ENCODE results near the gene TMPRSS9.
A peak's percentile ranks its signal among the peaks of the same experiment; 100 is the strongest.

TMPRSS9 gene

DNA sequence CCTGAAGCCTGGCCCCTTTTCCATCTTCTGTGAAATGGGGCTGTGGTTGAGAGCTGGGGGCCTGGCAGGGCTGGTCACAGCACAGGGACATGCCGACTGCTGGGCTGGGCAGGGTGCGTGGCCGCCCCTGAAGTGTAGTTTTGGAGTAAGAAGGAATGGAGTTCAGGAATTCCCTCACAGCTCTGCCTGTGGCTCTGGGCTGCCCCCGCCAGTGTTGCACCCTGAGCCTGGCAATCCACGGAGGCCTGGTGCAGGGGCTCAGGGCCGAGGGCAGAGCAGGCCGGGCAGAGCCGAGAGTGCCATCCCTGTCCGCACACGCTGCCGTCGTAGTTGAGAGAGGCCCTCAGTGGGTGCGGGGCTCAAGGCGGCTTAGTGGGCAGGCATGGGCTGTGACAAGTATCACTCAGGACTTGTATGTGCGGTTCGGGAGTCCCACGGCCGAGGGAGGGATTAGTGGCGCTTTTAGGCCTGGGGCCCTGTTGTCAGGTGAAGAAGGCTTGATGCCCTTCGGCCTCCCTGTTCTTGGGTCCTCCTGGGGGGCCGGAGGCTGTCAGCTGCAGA is 21.9 kb upstream of the TMPRSS9 start (continued):
- TF ChIP-seq BCL11A (tag by site-specific recombination; IDR thresholded peaks at IDR 0.05; ENCODE audit: low read depth), result no peak

DNA sequence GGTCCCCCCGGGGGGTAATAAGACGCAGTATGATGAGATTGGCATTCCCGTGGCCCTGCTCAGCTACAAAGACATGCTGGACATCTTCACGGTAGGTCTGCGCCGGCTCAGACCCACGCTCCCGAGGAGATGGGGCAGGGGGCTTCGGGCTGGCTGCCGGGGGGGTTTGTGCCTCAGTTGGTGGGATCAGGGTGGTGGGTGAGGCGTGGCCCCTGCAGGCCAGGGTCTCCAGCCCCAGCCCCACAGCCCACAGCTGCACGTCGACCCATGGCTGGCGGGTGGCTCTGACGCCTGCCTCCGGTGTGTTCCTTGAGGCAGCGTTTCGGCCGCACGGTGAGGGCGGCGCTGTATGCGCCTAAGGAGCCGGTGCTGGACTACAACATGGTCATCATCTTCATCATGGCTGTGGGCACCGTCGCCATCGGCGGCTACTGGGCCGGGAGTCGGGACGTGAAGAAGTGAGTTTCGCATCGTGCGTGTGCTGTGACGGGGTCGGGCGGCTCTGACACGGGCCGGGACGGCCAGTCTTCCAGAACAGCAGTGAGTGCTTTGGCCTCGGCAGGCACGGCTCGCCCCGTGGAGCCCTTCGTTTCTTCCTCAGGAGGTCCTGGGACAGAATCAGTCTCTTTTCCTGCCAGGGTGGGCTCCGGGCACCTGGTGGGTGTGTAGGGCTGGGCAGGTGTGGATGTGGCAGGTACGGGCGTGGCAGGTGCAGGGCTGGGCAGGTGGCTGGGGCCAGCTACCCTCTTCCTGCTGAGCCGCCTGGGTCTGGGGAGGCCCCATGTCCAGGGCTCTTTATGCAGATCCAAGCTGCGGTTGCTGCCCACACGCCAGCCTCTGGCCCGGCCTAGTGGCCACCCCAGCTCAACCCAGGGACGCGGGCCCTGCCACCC is 21.1 kb upstream of the TMPRSS9 start:
- Histone ChIP-seq H3K36me3 (ENCODE audit: control insufficient read depth in 2 of 2, insufficient read depth in 1 of 2, low read length in 2 of 2) (peaks cover 0 to 43% of the 10 kb centered on the region in 2 experiments; a peak in 1 of 3 replicates), H3K4me3 (ENCODE audit: low read depth, low read length) (no peak overlapping the region), H3K4me1 (ENCODE audit: control insufficient read depth, insufficient read depth, low read length) (no peaks in the 10 kb centered on the region), H3K27ac (ENCODE audit: extremely low read depth, low read depth, low read length) (no peak overlapping the region), H3K9me3 (ENCODE audit: control insufficient read depth, insufficient read depth, low read depth, low read length) (no peaks in the 10 kb centered on the region)
- CTCF ChIA-PET, result no interaction called here
- TF ChIP-seq ZNF37A (tag by site-specific recombination; IDR thresholded peaks at IDR 0.05), result no peak
- TF ChIP-seq ZNF600 (tag by site-specific recombination; IDR thresholded peaks at IDR 0.05), result peak; percentile 85
- TF ChIP-seq, protein P1, sequence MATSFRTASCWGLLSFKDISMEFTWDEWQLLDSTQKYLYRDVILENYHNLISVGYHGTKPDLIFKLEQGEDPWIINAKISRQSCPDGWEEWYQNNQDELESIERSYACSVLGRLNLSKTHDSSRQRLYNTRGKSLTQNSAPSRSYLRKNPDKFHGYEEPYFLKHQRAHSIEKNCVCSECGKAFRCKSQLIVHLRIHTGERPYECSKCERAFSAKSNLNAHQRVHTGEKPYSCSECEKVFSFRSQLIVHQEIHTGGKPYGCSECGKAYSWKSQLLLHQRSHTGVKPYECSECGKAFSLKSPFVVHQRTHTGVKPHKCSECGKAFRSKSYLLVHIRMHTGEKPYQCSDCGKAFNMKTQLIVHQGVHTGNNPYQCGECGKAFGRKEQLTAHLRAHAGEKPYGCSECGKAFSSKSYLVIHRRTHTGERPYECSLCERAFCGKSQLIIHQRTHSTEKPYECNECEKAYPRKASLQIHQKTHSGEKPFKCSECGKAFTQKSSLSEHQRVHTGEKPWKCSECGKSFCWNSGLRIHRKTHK (tag by site-specific recombination; IDR thresholded peaks at IDR 0.05), result no peak
- no peak for TF ChIP-seq ZNF701 (tag by site-specific recombination; IDR thresholded peaks at IDR 0.05)
- TF ChIP-seq KLF8 (tag by site-specific recombination; IDR thresholded peaks at IDR 0.05), result peak; percentile 60; the same call in 1 of the 2 replicates
- no peak for TF ChIP-seq ZBTB20 (tag by site-specific recombination; IDR thresholded peaks at IDR 0.05)
- POLR2A ChIA-PET, result no interaction called here

DNA sequence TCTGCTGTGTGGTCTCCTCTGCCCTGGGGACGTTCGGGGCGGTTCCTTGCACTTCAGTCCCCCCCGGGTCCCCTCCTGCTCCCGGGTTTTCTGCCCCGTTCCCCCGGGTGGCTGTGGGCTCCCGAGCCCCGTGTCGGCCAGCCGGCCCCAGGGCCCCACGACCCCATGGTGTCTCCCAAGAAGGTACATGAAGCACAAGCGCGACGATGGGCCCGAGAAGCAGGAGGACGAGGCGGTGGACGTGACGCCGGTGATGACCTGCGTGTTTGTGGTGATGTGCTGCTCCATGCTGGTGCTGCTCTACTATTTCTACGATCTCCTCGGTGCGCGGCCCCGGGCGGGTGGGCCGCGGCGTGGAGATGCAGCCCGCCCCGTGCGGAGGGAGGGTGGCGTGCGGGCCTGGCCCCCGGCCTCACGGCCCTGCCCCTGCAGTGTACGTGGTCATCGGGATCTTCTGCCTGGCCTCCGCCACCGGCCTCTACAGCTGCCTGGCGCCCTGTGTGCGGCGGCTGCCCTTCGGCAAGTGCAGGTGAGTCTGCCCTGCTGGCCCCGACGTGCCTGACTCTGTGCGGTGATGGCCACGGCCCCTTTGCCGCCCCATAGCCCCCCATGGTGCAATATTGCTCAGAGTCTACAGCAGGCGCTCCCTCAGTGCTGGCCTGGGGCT is 20.3 kb upstream of the TMPRSS9 start:
- Histone ChIP-seq H3K4me3 (ENCODE audit: low read depth, low read length) (no peak overlapping the region), H3K27ac (ENCODE audit: extremely low read depth, low read depth, low read length) (no peak overlapping the region), H3K36me3 (ENCODE audit: control insufficient read depth in 2 of 2, insufficient read depth in 1 of 2, low read length in 2 of 2) (peaks cover 0 to 42% of the 10 kb centered on the region in 2 experiments; a peak in 1 of 3 replicates), H3K4me1 (ENCODE audit: control insufficient read depth, insufficient read depth, low read length) (no peaks in the 10 kb centered on the region), H3K9me3 (ENCODE audit: control insufficient read depth, insufficient read depth, low read depth, low read length) (no peaks in the 10 kb centered on the region)
- ChIA-PET POLR2A (no interaction called here), CTCF (no interaction called here)
- TF ChIP-seq, protein P2, sequence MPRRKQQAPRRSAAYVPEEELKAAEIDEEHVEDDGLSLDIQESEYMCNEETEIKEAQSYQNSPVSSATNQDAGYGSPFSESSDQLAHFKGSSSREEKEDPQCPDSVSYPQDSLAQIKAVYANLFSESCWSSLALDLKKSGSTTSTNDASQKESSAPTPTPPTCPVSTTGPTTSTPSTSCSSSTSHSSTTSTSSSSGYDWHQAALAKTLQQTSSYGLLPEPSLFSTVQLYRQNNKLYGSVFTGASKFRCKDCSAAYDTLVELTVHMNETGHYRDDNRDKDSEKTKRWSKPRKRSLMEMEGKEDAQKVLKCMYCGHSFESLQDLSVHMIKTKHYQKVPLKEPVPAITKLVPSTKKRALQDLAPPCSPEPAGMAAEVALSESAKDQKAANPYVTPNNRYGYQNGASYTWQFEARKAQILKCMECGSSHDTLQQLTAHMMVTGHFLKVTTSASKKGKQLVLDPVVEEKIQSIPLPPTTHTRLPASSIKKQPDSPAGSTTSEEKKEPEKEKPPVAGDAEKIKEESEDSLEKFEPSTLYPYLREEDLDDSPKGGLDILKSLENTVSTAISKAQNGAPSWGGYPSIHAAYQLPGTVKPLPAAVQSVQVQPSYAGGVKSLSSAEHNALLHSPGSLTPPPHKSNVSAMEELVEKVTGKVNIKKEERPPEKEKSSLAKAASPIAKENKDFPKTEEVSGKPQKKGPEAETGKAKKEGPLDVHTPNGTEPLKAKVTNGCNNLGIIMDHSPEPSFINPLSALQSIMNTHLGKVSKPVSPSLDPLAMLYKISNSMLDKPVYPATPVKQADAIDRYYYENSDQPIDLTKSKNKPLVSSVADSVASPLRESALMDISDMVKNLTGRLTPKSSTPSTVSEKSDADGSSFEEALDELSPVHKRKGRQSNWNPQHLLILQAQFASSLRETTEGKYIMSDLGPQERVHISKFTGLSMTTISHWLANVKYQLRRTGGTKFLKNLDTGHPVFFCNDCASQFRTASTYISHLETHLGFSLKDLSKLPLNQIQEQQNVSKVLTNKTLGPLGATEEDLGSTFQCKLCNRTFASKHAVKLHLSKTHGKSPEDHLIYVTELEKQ (tag by site-specific recombination; IDR thresholded peaks at IDR 0.05; ENCODE audit: borderline replicate concordance), result no peak

DNA sequence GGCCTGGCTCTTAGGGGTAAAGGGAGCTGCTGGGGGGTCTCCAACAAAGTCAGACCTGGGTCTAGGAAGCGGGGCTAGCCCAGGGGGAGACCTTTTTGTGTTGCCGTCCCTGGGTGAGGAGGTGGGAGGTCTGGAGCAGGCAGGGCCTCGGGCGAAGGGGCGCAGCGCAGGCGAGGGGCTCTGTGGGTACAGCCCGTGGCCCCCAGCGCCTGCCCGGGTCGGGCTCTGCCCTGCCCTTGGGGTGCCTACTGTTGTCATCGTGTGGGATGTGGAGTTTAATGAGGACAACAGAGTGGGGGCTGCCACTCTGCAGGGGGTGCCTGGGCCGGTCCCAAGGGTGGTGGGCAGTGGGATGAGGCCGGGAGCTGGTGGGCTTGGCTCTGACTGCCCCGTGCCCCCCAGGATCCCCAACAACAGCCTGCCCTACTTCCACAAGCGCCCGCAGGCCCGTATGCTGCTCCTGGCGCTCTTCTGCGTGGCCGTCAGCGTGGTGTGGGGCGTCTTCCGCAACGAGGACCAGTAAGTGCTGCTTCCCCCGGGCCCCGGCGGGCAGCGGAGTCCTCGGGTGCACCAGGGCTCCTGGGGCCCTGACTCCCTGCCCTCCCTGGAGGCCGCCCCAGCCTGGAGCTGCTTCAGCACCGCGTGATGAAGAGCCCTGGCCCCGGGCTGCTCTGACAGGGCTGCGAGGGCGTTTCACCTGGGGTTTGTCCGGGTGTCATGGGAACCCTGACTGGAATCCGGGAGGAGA is 19.4 kb upstream of the TMPRSS9 start:
- Histone ChIP-seq H3K36me3 (ENCODE audit: control insufficient read depth in 2 of 2, insufficient read depth in 1 of 2, low read length in 2 of 2) (peaks cover 0 to 46% of the 10 kb centered on the region in 2 experiments; a peak in 1 of 3 replicates), H3K27ac (ENCODE audit: extremely low read depth, low read depth, low read length) (no peak overlapping the region), H3K4me3 (ENCODE audit: low read depth, low read length) (no peak overlapping the region), H3K4me1 (ENCODE audit: control insufficient read depth, insufficient read depth, low read length) (no peaks in the 10 kb centered on the region), H3K9me3 (ENCODE audit: control insufficient read depth, insufficient read depth, low read depth, low read length) (no peaks in the 10 kb centered on the region)
- CTCF ChIA-PET, result no interaction called here
- POLR2A ChIA-PET, result no interaction called here
- TF ChIP-seq, protein P3, sequence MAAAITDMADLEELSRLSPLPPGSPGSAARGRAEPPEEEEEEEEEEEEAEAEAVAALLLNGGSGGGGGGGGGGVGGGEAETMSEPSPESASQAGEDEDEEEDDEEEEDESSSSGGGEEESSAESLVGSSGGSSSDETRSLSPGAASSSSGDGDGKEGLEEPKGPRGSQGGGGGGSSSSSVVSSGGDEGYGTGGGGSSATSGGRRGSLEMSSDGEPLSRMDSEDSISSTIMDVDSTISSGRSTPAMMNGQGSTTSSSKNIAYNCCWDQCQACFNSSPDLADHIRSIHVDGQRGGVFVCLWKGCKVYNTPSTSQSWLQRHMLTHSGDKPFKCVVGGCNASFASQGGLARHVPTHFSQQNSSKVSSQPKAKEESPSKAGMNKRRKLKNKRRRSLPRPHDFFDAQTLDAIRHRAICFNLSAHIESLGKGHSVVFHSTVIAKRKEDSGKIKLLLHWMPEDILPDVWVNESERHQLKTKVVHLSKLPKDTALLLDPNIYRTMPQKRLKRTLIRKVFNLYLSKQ (tag by site-specific recombination; IDR thresholded peaks at IDR 0.05; ENCODE audit: borderline replicate concordance), result no peak
- no peak for TF ChIP-seq ZNF391 (tag by site-specific recombination; IDR thresholded peaks at IDR 0.05; ENCODE audit: borderline replicate concordance, low read depth)
- TF ChIP-seq ZNF843 (tag by site-specific recombination; IDR thresholded peaks at IDR 0.05), result no peak

All from HEK293 (cell line).